Loucy (cell line): ENCODE results near the gene SLC44A1.

Source experiments
- H2AFZ ChIP-seq: fragments of 200-600 bp; sonication (generic); 2 replicates; pipeline ENCODE4 v1.6.0; 2016; ENCODE audit warnings: antibody characterized with exemption, mild to moderate bottlenecking, low read length, moderate library complexity
- H3F3A ChIP-seq: fragments of 200-600 bp; 2 replicates; pipeline ENCODE4 v1.6.0; 2016; ENCODE audit warnings: antibody characterized with exemption, low read depth, mild to moderate bottlenecking
- H3K27me3 ChIP-seq: fragments of 200-600 bp; sonication (generic); 2 replicates; pipeline ENCODE4 v1.6.1; 2014; ENCODE audit warnings: low read length, mild to moderate bottlenecking; ENCODE audit not compliant: insufficient read depth, poor library complexity, severe bottlenecking
- H3K36me3 ChIP-seq: fragments of 200-600 bp; sonication (generic); 2 replicates; pipeline ENCODE4 v1.6.1; 2016; ENCODE audit warnings: low read length; ENCODE audit not compliant: insufficient read depth
- H3K4me1 ChIP-seq: fragments of 200-600 bp; sonication (generic); 2 replicates; pipeline ENCODE4 v1.5.1; 2014; ENCODE audit warnings: low read length, mild to moderate bottlenecking; ENCODE audit not compliant: insufficient read depth, poor library complexity, severe bottlenecking
- H3K4me2 ChIP-seq: fragments of 200-600 bp; sonication (generic); 2 replicates; pipeline ENCODE4 v1.6.0; 2014; ENCODE audit warnings: antibody characterized with exemption, low read length, low read depth, mild to moderate bottlenecking; ENCODE audit not compliant: poor library complexity, severe bottlenecking
- H3K4me3 ChIP-seq: fragments of 200-600 bp; sonication (generic); 2 replicates; pipeline ENCODE4 v1.5.1; 2014; ENCODE audit warnings: low read length, mild to moderate bottlenecking, mixed read lengths; ENCODE audit not compliant: poor library complexity, severe bottlenecking
- H3K79me2 ChIP-seq: fragments of 200-600 bp; sonication (generic); 2 replicates; pipeline ENCODE4 v1.6.1; 2014; ENCODE audit warnings: low read length; ENCODE audit not compliant: insufficient read depth
- H3K9ac ChIP-seq: fragments of 200-600 bp; sonication (generic); 2 replicates; pipeline ENCODE4 v1.6.0; 2014; ENCODE audit warnings: mild to moderate bottlenecking, low read depth, low read length, moderate library complexity; ENCODE audit not compliant: poor library complexity, severe bottlenecking
- H3K9me2 ChIP-seq: fragments of 200-600 bp; sonication (generic); replicated peaks from 2 replicates; pipeline ENCODE4 v1.6.1; 2016; ENCODE audit warnings: low read depth, low read length, mixed read lengths
- H3K9me3 ChIP-seq: fragments of 200-600 bp; sonication (generic); 2 replicates; pipeline ENCODE4 v1.6.1; 2014; ENCODE audit warnings: mild to moderate bottlenecking, antibody characterized with exemption, low read length, low read depth; ENCODE audit not compliant: insufficient read depth
- H4K20me1 ChIP-seq: fragments of 200-600 bp; sonication (generic); 2 replicates; pipeline ENCODE4 v1.6.0; 2014; ENCODE audit warnings: antibody characterized with exemption, low read length, mild to moderate bottlenecking; ENCODE audit not compliant: insufficient read depth, poor library complexity, severe bottlenecking
- EZH2phosphoT487 ChIP-seq: fragments of 200-600 bp; IDR thresholded peaks from 2 replicates; pipeline ENCODE4 v1.6.1; 2018; ENCODE audit warnings: antibody characterized with exemption, mild to moderate bottlenecking, moderate library complexity, borderline replicate concordance
- TF ChIP-seq, protein P1 (sequence below): fragments of 200-600 bp; sonication (generic); conservative IDR thresholded peaks from 2 replicates; pipeline ENCODE4 v1.5.1; 2014; ENCODE audit warnings: mild to moderate bottlenecking, antibody characterized with exemption, low read length

Gene SLC44A1

DNA sequence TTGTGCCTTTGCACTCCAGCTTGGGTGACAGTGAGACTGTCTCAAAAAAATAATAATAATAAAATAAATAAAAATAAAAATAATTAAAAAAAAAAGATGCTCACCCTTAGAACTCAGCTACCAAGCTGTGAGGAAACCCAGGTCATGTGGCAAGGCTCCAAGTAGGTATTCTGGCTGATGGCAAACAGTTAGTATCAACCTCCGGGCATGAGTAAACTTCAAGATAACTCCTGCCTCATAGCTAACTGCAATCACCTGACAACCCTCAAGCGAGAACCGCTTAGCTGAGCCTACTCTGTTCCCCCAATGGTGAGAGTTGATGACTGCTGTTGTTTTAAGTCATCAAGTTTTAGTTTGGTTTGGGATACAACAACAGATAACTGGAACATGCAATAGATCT lies 6.1 kb upstream of the SLC44A1 start:
- no peaks in the 10 kb centered on the region for H3K36me3 ChIP-seq
- no peak overlapping the region for H3K9ac ChIP-seq
- no peak overlapping the region for H3K4me3 ChIP-seq
- H3K79me2 ChIP-seq = no peaks in the 10 kb centered on the region
- H3K4me1 ChIP-seq = peaks cover 13% of the 10 kb centered on the region
- H3K27me3 ChIP-seq = no peaks in the 10 kb centered on the region
- no peak for TF ChIP-seq EZH2phosphoT487
- TF ChIP-seq, protein P1, sequence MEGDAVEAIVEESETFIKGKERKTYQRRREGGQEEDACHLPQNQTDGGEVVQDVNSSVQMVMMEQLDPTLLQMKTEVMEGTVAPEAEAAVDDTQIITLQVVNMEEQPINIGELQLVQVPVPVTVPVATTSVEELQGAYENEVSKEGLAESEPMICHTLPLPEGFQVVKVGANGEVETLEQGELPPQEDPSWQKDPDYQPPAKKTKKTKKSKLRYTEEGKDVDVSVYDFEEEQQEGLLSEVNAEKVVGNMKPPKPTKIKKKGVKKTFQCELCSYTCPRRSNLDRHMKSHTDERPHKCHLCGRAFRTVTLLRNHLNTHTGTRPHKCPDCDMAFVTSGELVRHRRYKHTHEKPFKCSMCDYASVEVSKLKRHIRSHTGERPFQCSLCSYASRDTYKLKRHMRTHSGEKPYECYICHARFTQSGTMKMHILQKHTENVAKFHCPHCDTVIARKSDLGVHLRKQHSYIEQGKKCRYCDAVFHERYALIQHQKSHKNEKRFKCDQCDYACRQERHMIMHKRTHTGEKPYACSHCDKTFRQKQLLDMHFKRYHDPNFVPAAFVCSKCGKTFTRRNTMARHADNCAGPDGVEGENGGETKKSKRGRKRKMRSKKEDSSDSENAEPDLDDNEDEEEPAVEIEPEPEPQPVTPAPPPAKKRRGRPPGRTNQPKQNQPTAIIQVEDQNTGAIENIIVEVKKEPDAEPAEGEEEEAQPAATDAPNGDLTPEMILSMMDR = no peak
- H2AFZ ChIP-seq = no peak overlapping the region
- no peaks in the 10 kb centered on the region for H3F3A ChIP-seq
- H4K20me1 ChIP-seq = no peaks in the 10 kb centered on the region
- H3K9me3 ChIP-seq = no peaks in the 10 kb centered on the region
- no peaks in the 10 kb centered on the region for H3K9me2 ChIP-seq
- H3K4me2 ChIP-seq = no peak overlapping the region

DNA sequence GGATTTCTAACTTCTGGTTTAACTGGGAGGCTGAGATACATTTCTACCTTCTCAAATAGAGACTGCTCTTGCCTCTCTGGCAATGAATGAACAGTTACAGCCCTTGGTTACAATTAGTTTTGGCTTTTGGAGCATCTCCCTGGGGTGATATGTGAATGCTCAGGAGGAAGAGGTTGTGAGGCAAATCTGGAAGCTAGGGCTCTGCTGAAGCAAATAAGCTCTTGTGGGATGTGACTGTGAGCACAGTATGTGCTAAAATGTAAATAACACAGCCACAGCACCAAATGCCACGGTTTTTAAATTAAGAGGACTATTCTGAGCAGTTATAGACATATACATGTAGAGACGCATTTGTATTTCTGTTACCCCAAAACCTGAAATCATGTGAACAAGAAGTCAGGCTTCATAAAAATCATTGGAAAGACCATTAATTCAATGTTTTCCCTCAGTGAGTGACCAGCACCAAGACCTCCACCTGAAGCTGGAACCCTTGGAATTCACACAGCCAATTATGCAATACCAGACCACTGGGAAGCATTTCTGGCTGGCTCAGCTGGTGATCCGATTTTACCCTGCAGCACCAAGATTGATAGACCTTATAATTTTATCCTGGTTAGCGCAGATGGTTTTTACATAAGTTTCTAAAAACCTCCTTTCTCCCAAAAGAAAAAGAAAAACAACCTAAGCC lies 3.0 kb upstream of the SLC44A1 start:
- H3F3A ChIP-seq = no peaks in the 10 kb centered on the region
- TF ChIP-seq, protein P1 = no peak
- TF ChIP-seq EZH2phosphoT487 = no peak
- H4K20me1 ChIP-seq = peaks cover 15% of the 10 kb centered on the region
- no peaks in the 10 kb centered on the region for H3K27me3 ChIP-seq
- H3K4me1 ChIP-seq = peaks cover 22% of the 10 kb centered on the region
- no peak overlapping the region for H3K4me2 ChIP-seq
- no peak overlapping the region for H3K9ac ChIP-seq
- H3K36me3 ChIP-seq = no peaks in the 10 kb centered on the region
- 0 out of 2 replicates have a peak overlapping the region, but pooled peaks have one; percentile 13 for H2AFZ ChIP-seq
- H3K9me2 ChIP-seq = no peaks in the 10 kb centered on the region
- H3K9me3 ChIP-seq = no peaks in the 10 kb centered on the region
- H3K4me3 ChIP-seq = no peak overlapping the region
- peaks cover 24% of the 10 kb centered on the region for H3K79me2 ChIP-seq

DNA sequence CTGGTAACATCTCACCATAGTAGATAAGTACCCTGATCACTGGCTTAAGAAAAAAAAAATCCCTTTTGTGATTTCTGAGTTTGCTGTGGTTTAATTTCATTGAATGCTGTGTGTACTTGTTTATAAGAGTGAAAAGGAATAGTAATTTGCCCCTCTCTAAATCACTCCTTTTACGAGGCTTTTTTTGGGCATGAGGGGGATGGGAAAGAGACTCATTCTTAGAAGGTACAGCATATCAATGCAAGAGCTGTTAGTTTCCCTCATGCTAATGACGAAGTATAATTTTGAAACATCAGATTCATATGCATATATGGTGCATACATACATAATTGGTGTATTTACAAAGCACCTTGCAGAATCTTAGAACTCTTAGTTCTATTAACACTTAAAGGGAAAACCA lies 2.4 kb upstream of the SLC44A1 start:
- Histone ChIP-seq H4K20me1 (peaks cover 21% of the 10 kb centered on the region), H3K36me3 (no peaks in the 10 kb centered on the region), H3K9ac (no peak overlapping the region), H3K79me2 (peaks cover 30% of the 10 kb centered on the region), H2AFZ (no peak overlapping the region; the same call in 1 of the 2 replicates), H3K9me3 (no peaks in the 10 kb centered on the region), H3K9me2 (no peaks in the 10 kb centered on the region), H3K27me3 (no peaks in the 10 kb centered on the region), H3F3A (no peaks in the 10 kb centered on the region), H3K4me1 (peaks cover 27% of the 10 kb centered on the region), H3K4me3 (no peak overlapping the region), H3K4me2 (no peak overlapping the region)
- TF ChIP-seq EZH2phosphoT487 = no peak
- TF ChIP-seq, protein P1 = no peak
